Trophoblast cell (in vitro differentiated cells and primary cell): ENCODE results near the gene POU2F1.
A peak's percentile ranks its signal among the peaks of the same experiment; 100 is the strongest.

Source experiments
- DNase-seq, 2 donors: peaks; one replicate each; pipeline ENCODE4 v3.0.0-alpha.2; 2016
- H2AFZ ChIP-seq: 2 replicates; pipeline ENCODE4 v1.6.1; 2013; ENCODE audit warnings: low read length, moderate library complexity, mild to moderate bottlenecking; ENCODE audit not compliant: insufficient read depth, poor library complexity
- H2AK5ac ChIP-seq: 2 replicates; pipeline ENCODE4 v1.6.1; 2013; ENCODE audit warnings: mild to moderate bottlenecking, low read length
- H2BK120ac ChIP-seq: 2 replicates; pipeline ENCODE4 v1.6.1; 2013; ENCODE audit warnings: low read length, mild to moderate bottlenecking, moderate library complexity; ENCODE audit not compliant: insufficient read depth, poor library complexity
- H2BK12ac ChIP-seq: 2 replicates; pipeline ENCODE4 v1.6.1; 2013; ENCODE audit warnings: mild to moderate bottlenecking, low read length, moderate library complexity
- H2BK5ac ChIP-seq: 2 replicates; pipeline ENCODE4 v1.6.1; 2013; ENCODE audit warnings: low read length, low read depth, moderate library complexity, mild to moderate bottlenecking; ENCODE audit not compliant: poor library complexity
- H3K14ac ChIP-seq: 2 replicates; pipeline ENCODE4 v1.6.1; 2013; ENCODE audit warnings: mild to moderate bottlenecking, low read length
- H3K18ac ChIP-seq: 2 replicates; pipeline ENCODE4 v1.6.1; 2013; ENCODE audit warnings: mild to moderate bottlenecking, low read length
- H3K23ac ChIP-seq: 2 replicates; pipeline ENCODE4 v1.6.1; 2013; ENCODE audit warnings: low read length
- H3K27ac ChIP-seq: 2 replicates; pipeline ENCODE4 v1.5.1; 2013; ENCODE audit warnings: low read depth, mild to moderate bottlenecking, inconsistent platforms, low read length, moderate library complexity
- H3K27me3 ChIP-seq: 2 replicates; pipeline ENCODE4 v1.6.1; 2013; ENCODE audit warnings: inconsistent platforms, mild to moderate bottlenecking, low read length, moderate library complexity; ENCODE audit not compliant: insufficient read depth
- H3K36me3 ChIP-seq, 2 experiments: 1 replicate in 1 of 2; 2 replicates in 1 of 2; pipeline ENCODE4 v1.6.1; 2013; ENCODE audit warnings: low read length in 2 of 2, mild to moderate bottlenecking in 2 of 2, moderate library complexity in 1 of 2; ENCODE audit not compliant: insufficient read depth in 2 of 2, control insufficient read depth in 1 of 2
- H3K4ac ChIP-seq: 2 replicates; pipeline ENCODE4 v1.6.1; 2013; ENCODE audit warnings: low read depth, mild to moderate bottlenecking, low read length, moderate library complexity
- H3K4me1 ChIP-seq, 2 experiments: 1 replicate in 1 of 2; 2 replicates in 1 of 2; pipeline ENCODE4 v1.6.1; 2013; ENCODE audit warnings: low read length in 2 of 2, mild to moderate bottlenecking in 2 of 2, moderate library complexity in 1 of 2; ENCODE audit not compliant: insufficient read depth in 2 of 2, control insufficient read depth in 1 of 2
- H3K4me2 ChIP-seq: 2 replicates; pipeline ENCODE4 v1.6.1; 2013; ENCODE audit warnings: inconsistent platforms, mild to moderate bottlenecking, low read length, moderate library complexity
- H3K4me3 ChIP-seq: 2 replicates; pipeline ENCODE4 v1.5.1; 2013; ENCODE audit warnings: mild to moderate bottlenecking, low read depth, low read length, inconsistent platforms
- H3K79me1 ChIP-seq: one replicate; pipeline ENCODE4 v1.6.1; 2013; ENCODE audit warnings: low read length
- H3K79me2 ChIP-seq: 2 replicates; pipeline ENCODE4 v1.6.1; 2013; ENCODE audit warnings: low read length, mild to moderate bottlenecking; ENCODE audit not compliant: control insufficient read depth, insufficient read depth, poor library complexity
- H3K9ac ChIP-seq: 2 replicates; pipeline ENCODE4 v1.6.1; 2013; ENCODE audit warnings: mild to moderate bottlenecking, low read length
- H3K9me3 ChIP-seq: 2 replicates; pipeline ENCODE4 v1.6.1; 2013; ENCODE audit warnings: low read depth, mild to moderate bottlenecking, control low read depth, inconsistent platforms, low read length; ENCODE audit not compliant: insufficient read depth
- H4K12ac ChIP-seq: 2 replicates; pipeline ENCODE4 v1.6.1; 2013; ENCODE audit warnings: low read depth, mild to moderate bottlenecking, low read length, moderate library complexity
- H4K8ac ChIP-seq: 2 replicates; pipeline ENCODE4 v1.6.1; 2013; ENCODE audit warnings: low read depth, mild to moderate bottlenecking, low read length, moderate library complexity
- H4K91ac ChIP-seq: one replicate; pipeline ENCODE4 v1.6.1; 2013; ENCODE audit warnings: low read depth, mild to moderate bottlenecking, low read length, moderate library complexity
- WGBS: extraction: QIAGEN DNeasy Blood & Tissue Kit; methylation state at CpG from one replicate; pipeline ENCODE4 v1.1.7; 2013; ENCODE audit warnings: missing lambda C conversion rate; ENCODE audit not compliant: insufficient read length, insufficient coverage; ENCODE audit errors: extremely low coverage; 5-methylcytosine and 5-hydroxymethylcytosine counted together

The POU2F1 gene

GRCh38 chr1:167194182-167194581 is 26.5 kb upstream of the POU2F1 start:
- Histone ChIP-seq H3K14ac (no peak overlapping the region), H2AK5ac (no peak overlapping the region), H2BK12ac (no peak overlapping the region), H4K8ac (no peak overlapping the region), H3K23ac (no peak overlapping the region), H4K91ac (no peak overlapping the region), H3K27ac (no peak overlapping the region), H2BK120ac (no peak overlapping the region), H3K27me3 (no peaks in the 10 kb centered on the region), H3K4me3 (no peak overlapping the region), H3K9me3 (no peaks in the 10 kb centered on the region), H2BK5ac (no peak overlapping the region), H3K4me2 (no peak overlapping the region), H3K9ac (no peak overlapping the region), H3K4ac (no peak overlapping the region), H3K79me1 (no peaks in the 10 kb centered on the region), H3K79me2 (no peaks in the 10 kb centered on the region), H3K36me3 (no peaks in the 10 kb centered on the region), H3K4me1 (no peaks in the 10 kb centered on the region), H2AFZ (no peak overlapping the region), H3K18ac (no peak overlapping the region), H4K12ac (no peak overlapping the region)
- WGBS: no CpG with 5 or more reads among the region's 3 CpGs
- no peak for DNase-seq

GRCh38 chr1:167196166-167196565 is 24.5 kb upstream of the POU2F1 start:
- peaks cover under 1% of the 10 kb centered on the region for H3K79me1 ChIP-seq
- no peaks in the 10 kb centered on the region for H3K9me3 ChIP-seq
- H3K36me3 ChIP-seq: no peaks in the 10 kb centered on the region
- H2BK120ac ChIP-seq: no peak overlapping the region
- H4K12ac ChIP-seq: no peak overlapping the region
- H2AFZ ChIP-seq: no peak overlapping the region
- no peak overlapping the region for H4K91ac ChIP-seq
- no peaks in the 10 kb centered on the region for H3K4me1 ChIP-seq
- H4K8ac ChIP-seq: no peak overlapping the region
- H3K18ac ChIP-seq: no peak overlapping the region
- no peak overlapping the region for H3K4me2 ChIP-seq
- H2BK5ac ChIP-seq: no peak overlapping the region
- no peak overlapping the region for H3K23ac ChIP-seq
- H2AK5ac ChIP-seq: no peak overlapping the region
- no peaks in the 10 kb centered on the region for H3K79me2 ChIP-seq
- no peak overlapping the region for H3K4ac ChIP-seq
- H3K27me3 ChIP-seq: no peaks in the 10 kb centered on the region
- no peak overlapping the region for H2BK12ac ChIP-seq
- H3K4me3 ChIP-seq: no peak overlapping the region
- no peak overlapping the region for H3K14ac ChIP-seq
- H3K9ac ChIP-seq: no peak overlapping the region
- no peak overlapping the region for H3K27ac ChIP-seq
- no peak for DNase-seq

GRCh38 chr1:167197236-167197635 is 23.4 kb upstream of the POU2F1 start:
- Histone ChIP-seq H4K12ac (no peak overlapping the region), H3K36me3 (no peaks in the 10 kb centered on the region), H2BK5ac (no peak overlapping the region), H3K14ac (no peak overlapping the region), H3K9me3 (no peaks in the 10 kb centered on the region), H2BK120ac (no peak overlapping the region), H3K4me2 (no peak overlapping the region), H2AK5ac (no peak overlapping the region), H4K8ac (no peak overlapping the region), H3K79me2 (no peaks in the 10 kb centered on the region), H3K9ac (no peak overlapping the region), H3K4me1 (no peaks in the 10 kb centered on the region), H3K4me3 (no peak overlapping the region), H3K79me1 (peaks cover 1% of the 10 kb centered on the region), H2BK12ac (no peak overlapping the region), H3K23ac (no peak overlapping the region), H4K91ac (no peak overlapping the region), H3K27ac (no peak overlapping the region), H3K27me3 (no peaks in the 10 kb centered on the region), H3K4ac (no peak overlapping the region), H3K18ac (no peak overlapping the region), H2AFZ (no peak overlapping the region)
- WGBS: no CpG with 5 or more reads among the region's 1 CpG
- no peak for DNase-seq

- H4K91ac ChIP-seq: no peak overlapping the region
- no peak overlapping the region for H2AK5ac ChIP-seq
- H2BK12ac ChIP-seq: no peak overlapping the region
- no peaks in the 10 kb centered on the region for H3K27me3 ChIP-seq
- H2BK5ac ChIP-seq: no peak overlapping the region
- no peak overlapping the region for H3K23ac ChIP-seq
- H3K27ac ChIP-seq: no peak overlapping the region
- H3K9ac ChIP-seq: no peak overlapping the region
- H2AFZ ChIP-seq: no peak overlapping the region
- peak in 1 of 2 donors; percentile 26 for DNase-seq
- WGBS: no CpG with 5 or more reads among the region's 4 CpGs
- H3K14ac ChIP-seq: no peak overlapping the region
- no peaks in the 10 kb centered on the region for H3K79me2 ChIP-seq
- H3K4me1 ChIP-seq: no peaks in the 10 kb centered on the region
- no peak overlapping the region for H3K4ac ChIP-seq
- H3K4me3 ChIP-seq: no peak overlapping the region
- no peak overlapping the region for H3K4me2 ChIP-seq
- H3K9me3 ChIP-seq: no peaks in the 10 kb centered on the region
- no peak overlapping the region for H4K12ac ChIP-seq
- H3K36me3 ChIP-seq: no peaks in the 10 kb centered on the region
- no peak overlapping the region for H4K8ac ChIP-seq
- H2BK120ac ChIP-seq: no peak overlapping the region
- H3K18ac ChIP-seq: no peak overlapping the region
- peaks cover 1% of the 10 kb centered on the region for H3K79me1 ChIP-seq
Observed at GRCh38 chr1:167197692-167198091, 23.0 kb upstream of the POU2F1 start.
